ENCODE measurements around the gene ABCB8. TPM values are rescaled to one million over a fixed set of nuclear protein-coding genes. Genes with fewer than 3 reads are reported as not detected.

Gene ABCB8
- total and polyA plus RNA-seq, 9 of the 15 experiments (the other 6 are each of a cell fraction or from before 2014, with no cell fraction given) = 7.6 to 106 (median 36.3) TPM

DNA sequence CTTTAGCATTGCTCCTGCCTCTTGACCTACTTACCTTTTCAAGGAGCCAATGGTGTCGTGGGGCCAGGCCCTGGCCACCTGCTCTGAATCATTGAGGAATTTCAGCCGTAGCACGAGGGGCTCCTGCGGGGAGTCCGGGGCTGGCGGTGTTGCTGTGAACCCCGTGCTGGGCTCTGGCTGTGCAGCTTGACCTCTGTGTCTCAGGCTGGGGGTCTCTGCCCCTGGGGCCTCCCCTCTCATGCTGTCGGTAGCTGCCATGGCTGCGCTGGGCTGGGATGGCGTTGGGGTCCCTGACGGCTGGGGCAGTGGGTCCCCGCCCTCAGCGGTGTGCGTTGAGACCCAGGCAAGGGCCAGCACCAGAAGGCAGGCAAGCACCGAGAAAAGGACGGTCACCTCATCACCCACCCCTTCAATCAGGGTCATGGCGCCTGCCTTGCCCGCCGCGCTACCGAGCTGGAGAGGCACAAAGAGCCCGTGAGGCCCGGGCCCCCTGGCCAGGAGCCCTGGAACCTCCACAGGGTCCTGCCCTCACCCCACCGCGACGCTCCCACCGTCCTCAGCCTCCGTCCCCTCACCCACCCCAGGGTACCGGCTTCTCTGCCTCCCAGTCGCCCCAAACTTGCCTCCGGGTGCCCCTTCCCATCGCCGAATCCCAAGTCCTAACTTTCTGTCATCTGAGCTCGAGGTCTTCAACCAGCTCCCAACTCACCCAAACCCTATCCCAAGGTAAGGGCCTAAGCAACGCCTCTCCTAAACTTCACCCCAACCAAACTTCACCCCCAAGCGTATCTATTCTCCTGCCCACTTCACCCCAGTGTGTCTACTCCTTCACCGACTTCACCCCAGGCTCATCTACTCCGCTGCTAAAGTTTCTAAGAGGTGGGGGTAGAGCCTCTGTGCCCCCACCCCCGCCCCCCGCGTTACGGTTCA is 54.2 kb downstream of the ABCB8 start (continued):
- TF ChIP-seq ZNF3 (CRISPR knock-in tag; IDR thresholded peaks at IDR 0.05) (no peak), FIP1L1 (IDR thresholded peaks at IDR 0.05; ENCODE audit: low read depth, low read length, poor library complexity, severe bottlenecking) (peak; percentile 63), C11orf30 (IDR thresholded peaks at IDR 0.05; ENCODE audit: low read depth) (no peak), BCL6 (CRISPR knock-in tag; IDR thresholded peaks at IDR 0.05) (no peak), ZNF699 (CRISPR knock-in tag; IDR thresholded peaks at IDR 0.05; ENCODE audit: insufficient replicate concordance) (no peak), ZFP30 (CRISPR knock-in tag; IDR thresholded peaks at IDR 0.05; ENCODE audit: borderline replicate concordance) (no peak), HMG20B (CRISPR knock-in tag; IDR thresholded peaks at IDR 0.05) (no peak), FOXK2 (conservative IDR thresholded peaks at IDR 0.05 in 1 of 2, IDR thresholded peaks at IDR 0.05 in 1 of 2; ENCODE audit: low read depth in 2 of 2) (no peak), ZZZ3 (IDR thresholded peaks at IDR 0.05) (no peak), DNMT1 (IDR thresholded peaks at IDR 0.05) (peak; percentile 82; the same call in 1 of the 2 replicates), DIDO1 (tag; IDR thresholded peaks at IDR 0.05; ENCODE audit: low read depth) (no peak), HCFC1 (IDR thresholded peaks at IDR 0.05; ENCODE audit: low read depth, low read length) (no peak), ZBTB8A (IDR thresholded peaks at IDR 0.05; ENCODE audit: partially characterized antibody) (no peak), MAFG (tag; conservative IDR thresholded peaks at IDR 0.05) (no peak), ILK (tag; IDR thresholded peaks at IDR 0.05; ENCODE audit: borderline replicate concordance, low read depth) (no peak), RFX7 (CRISPR knock-in tag; IDR thresholded peaks at IDR 0.05) (no peak), SUPT5H (IDR thresholded peaks at IDR 0.05) (peak; percentile 75), ZNF444 (CRISPR knock-in tag; IDR thresholded peaks at IDR 0.05) (no peak), NCOR1 (IDR thresholded peaks at IDR 0.05) (no peak), ESRRB (CRISPR knock-in tag; IDR thresholded peaks at IDR 0.05; ENCODE audit: borderline replicate concordance) (no peak), SAFB (IDR thresholded peaks at IDR 0.05; ENCODE audit: borderline replicate concordance, low read depth, low read length) (no peak), ARID2 (IDR thresholded peaks at IDR 0.05) (peak; percentile 64), ZNF695 (CRISPR knock-in tag; IDR thresholded peaks at IDR 0.05) (no peak)
- TF ChIP-seq, protein P1, sequence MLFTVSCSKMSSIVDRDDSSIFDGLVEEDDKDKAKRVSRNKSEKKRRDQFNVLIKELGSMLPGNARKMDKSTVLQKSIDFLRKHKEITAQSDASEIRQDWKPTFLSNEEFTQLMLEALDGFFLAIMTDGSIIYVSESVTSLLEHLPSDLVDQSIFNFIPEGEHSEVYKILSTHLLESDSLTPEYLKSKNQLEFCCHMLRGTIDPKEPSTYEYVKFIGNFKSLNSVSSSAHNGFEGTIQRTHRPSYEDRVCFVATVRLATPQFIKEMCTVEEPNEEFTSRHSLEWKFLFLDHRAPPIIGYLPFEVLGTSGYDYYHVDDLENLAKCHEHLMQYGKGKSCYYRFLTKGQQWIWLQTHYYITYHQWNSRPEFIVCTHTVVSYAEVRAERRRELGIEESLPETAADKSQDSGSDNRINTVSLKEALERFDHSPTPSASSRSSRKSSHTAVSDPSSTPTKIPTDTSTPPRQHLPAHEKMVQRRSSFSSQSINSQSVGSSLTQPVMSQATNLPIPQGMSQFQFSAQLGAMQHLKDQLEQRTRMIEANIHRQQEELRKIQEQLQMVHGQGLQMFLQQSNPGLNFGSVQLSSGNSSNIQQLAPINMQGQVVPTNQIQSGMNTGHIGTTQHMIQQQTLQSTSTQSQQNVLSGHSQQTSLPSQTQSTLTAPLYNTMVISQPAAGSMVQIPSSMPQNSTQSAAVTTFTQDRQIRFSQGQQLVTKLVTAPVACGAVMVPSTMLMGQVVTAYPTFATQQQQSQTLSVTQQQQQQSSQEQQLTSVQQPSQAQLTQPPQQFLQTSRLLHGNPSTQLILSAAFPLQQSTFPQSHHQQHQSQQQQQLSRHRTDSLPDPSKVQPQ (CRISPR knock-in tag; IDR thresholded peaks at IDR 0.05; ENCODE audit: borderline replicate concordance) = no peak
- TF ChIP-seq, protein P2, sequence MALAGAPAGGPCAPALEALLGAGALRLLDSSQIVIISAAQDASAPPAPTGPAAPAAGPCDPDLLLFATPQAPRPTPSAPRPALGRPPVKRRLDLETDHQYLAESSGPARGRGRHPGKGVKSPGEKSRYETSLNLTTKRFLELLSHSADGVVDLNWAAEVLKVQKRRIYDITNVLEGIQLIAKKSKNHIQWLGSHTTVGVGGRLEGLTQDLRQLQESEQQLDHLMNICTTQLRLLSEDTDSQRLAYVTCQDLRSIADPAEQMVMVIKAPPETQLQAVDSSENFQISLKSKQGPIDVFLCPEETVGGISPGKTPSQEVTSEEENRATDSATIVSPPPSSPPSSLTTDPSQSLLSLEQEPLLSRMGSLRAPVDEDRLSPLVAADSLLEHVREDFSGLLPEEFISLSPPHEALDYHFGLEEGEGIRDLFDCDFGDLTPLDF (CRISPR knock-in tag; IDR thresholded peaks at IDR 0.05) = peak; percentile 54; the same call in 1 of the 2 replicates

Data from K562 (cell line).